MM.1S (cell line): ENCODE measurements around the gene SLC11A1.

Experiments used
- DNase-seq: peaks from one replicate; pipeline ENCODE4 v3.0.0-alpha.2; 2015
- H2AFZ ChIP-seq: fragments of 300-600 bp; sonication (generic); 2 replicates; pipeline ENCODE4 v1.6.0; 2016; ENCODE audit warnings: antibody characterized with exemption, low read length
- H3F3A ChIP-seq: fragments of 300-600 bp; sonication (generic); 2 replicates; pipeline ENCODE4 v1.6.1; 2016; ENCODE audit warnings: mild to moderate bottlenecking, antibody characterized with exemption, low read length, moderate library complexity, mixed read lengths; ENCODE audit not compliant: insufficient read depth
- H3K27ac ChIP-seq: fragments of 300-600 bp; sonication (generic); 2 replicates; pipeline ENCODE4 v1.5.1; 2016; ENCODE audit warnings: mild to moderate bottlenecking, low read length
- H3K27me3 ChIP-seq: fragments of 300-600 bp; sonication (generic); replicated peaks from 2 replicates; pipeline ENCODE4 v1.6.0; 2016; ENCODE audit warnings: low read length; ENCODE audit not compliant: insufficient read depth
- H3K36me3 ChIP-seq: fragments of 300-600 bp; sonication (generic); replicated peaks from 2 replicates; pipeline ENCODE4 v1.6.1; 2016; ENCODE audit warnings: mild to moderate bottlenecking, low read length, mixed read lengths; ENCODE audit not compliant: insufficient read depth
- H3K4me1 ChIP-seq: fragments of 300-600 bp; sonication (generic); 2 replicates; pipeline ENCODE4 v1.6.1; 2016; ENCODE audit warnings: low read length, mixed read lengths
- H3K4me2 ChIP-seq: fragments of 300-600 bp; sonication (generic); 2 replicates; pipeline ENCODE4 v1.6.0; 2016; ENCODE audit warnings: low read depth, low read length
- H3K4me3 ChIP-seq: fragments of 300-600 bp; sonication (generic); 2 replicates; pipeline ENCODE4 v1.5.1; 2016; ENCODE audit warnings: low read length, mixed read lengths
- H3K79me2 ChIP-seq: fragments of 300-600 bp; sonication (generic); 2 replicates; pipeline ENCODE4 v1.6.1; 2016; ENCODE audit warnings: mixed run types, low read length, mixed read lengths
- H3K9ac ChIP-seq: fragments of 300-600 bp; sonication (generic); 2 replicates; pipeline ENCODE4 v1.6.1; 2016; ENCODE audit warnings: low read length, mixed read lengths
- H3K9me2 ChIP-seq: fragments of 300-600 bp; sonication (generic); replicated peaks from 2 replicates; pipeline ENCODE4 v1.6.1; 2016; ENCODE audit warnings: mild to moderate bottlenecking, low read length, mixed read lengths; ENCODE audit not compliant: insufficient read depth
- H3K9me3 ChIP-seq: fragments of 300-600 bp; sonication (generic); replicated peaks from 2 replicates; pipeline ENCODE4 v1.6.1; 2016; ENCODE audit warnings: mild to moderate bottlenecking, low read length, mixed read lengths; ENCODE audit not compliant: insufficient read depth
- H4K20me1 ChIP-seq: fragments of 300-600 bp; sonication (generic); 2 replicates; pipeline ENCODE4 v1.6.1; 2016; ENCODE audit warnings: mild to moderate bottlenecking, low read length, moderate library complexity, mixed read lengths; ENCODE audit not compliant: insufficient read depth
- EZH2 ChIP-seq: fragments of 300-600 bp; sonication (generic); optimal IDR thresholded peaks from 2 replicates; pipeline ENCODE3; 2017; ENCODE audit warnings: low read depth, mild to moderate bottlenecking, antibody characterized with exemption, low read length, mixed read lengths
- EZH2phosphoT487 ChIP-seq: fragments of 300-600 bp; sonication (generic); IDR thresholded peaks from 2 replicates; pipeline ENCODE4 v1.6.1; 2018; ENCODE audit warnings: antibody characterized with exemption, low read length
- TF ChIP-seq, protein P1 (sequence below): fragments of 300-600 bp; sonication (generic); IDR thresholded peaks from 2 replicates; pipeline ENCODE4 v1.5.1; 2016; ENCODE audit warnings: antibody characterized with exemption, low read length, mixed read lengths

SLC11A1 gene

DNA sequence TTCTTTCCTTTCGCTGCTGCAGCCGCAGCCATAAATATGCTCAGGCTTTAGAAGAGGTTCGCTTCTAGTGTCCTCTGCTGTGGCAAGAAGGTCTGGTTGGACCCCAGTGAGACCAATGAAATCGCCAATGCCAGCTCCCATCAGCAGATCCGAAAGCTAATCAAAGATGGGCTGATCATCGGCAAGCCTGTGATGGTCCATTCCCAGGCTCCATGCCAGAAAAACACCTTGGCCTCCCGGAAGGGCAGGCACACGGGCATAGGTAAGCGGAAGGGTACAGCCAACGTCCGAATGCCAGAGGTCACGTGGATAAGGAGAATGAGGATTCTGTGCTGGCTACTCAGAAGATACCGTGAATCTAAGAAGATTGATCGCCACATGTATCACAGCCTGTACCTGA is 28.0 kb upstream of the SLC11A1 start:
- H3K36me3 ChIP-seq = no peaks in the 10 kb centered on the region
- H3K27ac ChIP-seq = no peak overlapping the region
- H3K4me2 ChIP-seq = no peak overlapping the region

DNA sequence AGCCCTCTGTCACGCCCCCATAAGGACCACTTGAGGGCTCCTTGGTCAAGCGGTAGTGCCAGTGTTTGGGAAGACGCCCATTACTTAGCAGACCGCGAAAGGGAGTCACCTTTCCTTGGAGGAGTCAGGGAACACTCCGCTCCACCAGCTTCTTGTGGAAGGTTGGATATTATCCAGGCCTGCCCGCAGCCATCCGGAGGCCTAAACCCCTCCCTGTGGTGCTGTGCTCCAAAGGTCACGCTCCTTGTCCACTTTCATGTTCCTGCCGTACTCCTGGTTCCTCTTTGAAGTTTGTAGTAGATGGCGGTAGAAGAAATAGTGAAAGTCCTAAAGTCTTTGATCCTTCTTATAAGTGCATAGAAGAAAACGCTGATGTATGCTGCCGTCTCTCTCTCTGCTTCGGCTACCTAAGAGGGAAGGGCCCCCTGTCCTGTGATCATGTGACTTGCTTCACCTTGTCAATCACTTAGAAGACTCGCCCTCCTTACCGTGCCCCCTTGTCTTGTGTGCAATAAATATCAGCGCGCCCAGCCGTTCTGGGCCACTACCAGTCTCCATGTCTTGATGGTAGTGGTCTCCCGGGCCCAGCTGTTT is 27.1 kb upstream of the SLC11A1 start:
- no peak overlapping the region for H3K27ac ChIP-seq
- H3K79me2 ChIP-seq = no peaks in the 10 kb centered on the region
- H3K9me3 ChIP-seq = no peaks in the 10 kb centered on the region
- H3F3A ChIP-seq = no peaks in the 10 kb centered on the region
- no peaks in the 10 kb centered on the region for H3K27me3 ChIP-seq
- H3K4me3 ChIP-seq = no peak overlapping the region
- no peak for DNase-seq
- no peak overlapping the region for H2AFZ ChIP-seq
- no peaks in the 10 kb centered on the region for H3K4me1 ChIP-seq
- no peaks in the 10 kb centered on the region for H3K36me3 ChIP-seq
- TF ChIP-seq EZH2phosphoT487 = no peak
- H4K20me1 ChIP-seq = no peaks in the 10 kb centered on the region
- no peak overlapping the region for H3K4me2 ChIP-seq
- no peaks in the 10 kb centered on the region for H3K9me2 ChIP-seq
- H3K9ac ChIP-seq = no peak overlapping the region

More for the DNA sequence above, 28.0 kb upstream of the SLC11A1 start:
- H4K20me1 ChIP-seq = no peaks in the 10 kb centered on the region
- H2AFZ ChIP-seq = no peak overlapping the region
- no peaks in the 10 kb centered on the region for H3K9me3 ChIP-seq
- TF ChIP-seq, protein P1, sequence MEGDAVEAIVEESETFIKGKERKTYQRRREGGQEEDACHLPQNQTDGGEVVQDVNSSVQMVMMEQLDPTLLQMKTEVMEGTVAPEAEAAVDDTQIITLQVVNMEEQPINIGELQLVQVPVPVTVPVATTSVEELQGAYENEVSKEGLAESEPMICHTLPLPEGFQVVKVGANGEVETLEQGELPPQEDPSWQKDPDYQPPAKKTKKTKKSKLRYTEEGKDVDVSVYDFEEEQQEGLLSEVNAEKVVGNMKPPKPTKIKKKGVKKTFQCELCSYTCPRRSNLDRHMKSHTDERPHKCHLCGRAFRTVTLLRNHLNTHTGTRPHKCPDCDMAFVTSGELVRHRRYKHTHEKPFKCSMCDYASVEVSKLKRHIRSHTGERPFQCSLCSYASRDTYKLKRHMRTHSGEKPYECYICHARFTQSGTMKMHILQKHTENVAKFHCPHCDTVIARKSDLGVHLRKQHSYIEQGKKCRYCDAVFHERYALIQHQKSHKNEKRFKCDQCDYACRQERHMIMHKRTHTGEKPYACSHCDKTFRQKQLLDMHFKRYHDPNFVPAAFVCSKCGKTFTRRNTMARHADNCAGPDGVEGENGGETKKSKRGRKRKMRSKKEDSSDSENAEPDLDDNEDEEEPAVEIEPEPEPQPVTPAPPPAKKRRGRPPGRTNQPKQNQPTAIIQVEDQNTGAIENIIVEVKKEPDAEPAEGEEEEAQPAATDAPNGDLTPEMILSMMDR = no peak
- TF ChIP-seq EZH2 = no peak
- no peak for TF ChIP-seq EZH2phosphoT487
- DNase-seq = no peak
- no peaks in the 10 kb centered on the region for H3K9me2 ChIP-seq
- no peaks in the 10 kb centered on the region for H3K27me3 ChIP-seq
- no peaks in the 10 kb centered on the region for H3F3A ChIP-seq
- no peak overlapping the region for H3K9ac ChIP-seq
- no peaks in the 10 kb centered on the region for H3K79me2 ChIP-seq
- no peaks in the 10 kb centered on the region for H3K4me1 ChIP-seq
- no peak overlapping the region for H3K4me3 ChIP-seq

DNA sequence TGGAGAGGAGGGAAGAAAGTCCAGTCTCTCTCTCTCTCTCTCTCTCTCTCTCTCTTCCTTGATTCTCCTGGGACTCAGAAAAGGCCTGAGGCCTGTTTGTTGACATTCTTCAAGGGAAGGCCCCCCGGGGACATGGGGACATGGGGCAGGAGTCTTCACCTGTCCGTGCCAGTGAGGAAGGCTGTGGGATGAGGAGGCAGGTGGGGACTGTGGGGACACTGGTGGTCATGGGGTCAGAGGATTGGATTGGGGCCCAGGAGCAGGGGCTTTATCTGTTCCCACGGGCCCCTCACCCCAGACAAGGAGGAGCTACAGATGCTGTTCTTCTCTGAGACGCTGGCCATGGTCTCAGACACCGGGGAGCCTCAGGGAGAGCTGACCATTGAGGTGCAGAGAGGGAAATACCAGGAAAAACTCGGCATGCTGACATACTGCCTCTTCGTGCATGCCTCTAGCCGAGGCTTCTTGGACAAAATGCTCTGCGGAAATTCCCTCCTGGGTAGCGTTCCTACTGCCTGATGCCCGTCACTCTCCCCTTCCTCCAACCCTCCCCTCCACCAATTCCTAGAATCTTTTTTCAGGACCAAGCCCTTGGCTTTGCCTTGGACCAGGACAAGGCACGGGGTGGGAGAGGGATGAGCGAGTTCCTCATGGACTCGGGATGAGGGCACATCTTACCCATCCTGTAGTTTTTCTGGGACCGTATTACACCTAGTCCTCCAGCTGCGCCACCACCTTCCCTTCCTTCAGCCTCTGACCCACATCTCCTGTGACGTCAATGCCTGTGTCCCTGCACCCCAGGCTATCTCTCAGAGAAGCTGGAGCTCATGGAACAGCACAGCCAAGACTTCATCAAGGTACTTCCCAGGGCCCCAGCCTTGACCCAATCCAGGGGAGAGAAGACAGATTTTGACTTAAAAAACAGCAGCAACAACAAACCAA is 24.6 kb upstream of the SLC11A1 start:
- Histone ChIP-seq H3K4me3 (no peak overlapping the region), H3K4me2 (no peak overlapping the region), H3K79me2 (no peaks in the 10 kb centered on the region), H3K9me2 (no peaks in the 10 kb centered on the region), H3K27ac (no peak overlapping the region), H3K36me3 (no peaks in the 10 kb centered on the region), H3K4me1 (no peaks in the 10 kb centered on the region), H4K20me1 (no peaks in the 10 kb centered on the region), H3K27me3 (no peaks in the 10 kb centered on the region), H3K9ac (no peak overlapping the region), H2AFZ (no peak overlapping the region; the same call in 1 of the 2 replicates), H3F3A (no peaks in the 10 kb centered on the region), H3K9me3 (no peaks in the 10 kb centered on the region)
- TF ChIP-seq EZH2phosphoT487 (no peak), EZH2 (no peak)
- TF ChIP-seq, protein P1 = no peak
- DNase-seq = no peak

DNA sequence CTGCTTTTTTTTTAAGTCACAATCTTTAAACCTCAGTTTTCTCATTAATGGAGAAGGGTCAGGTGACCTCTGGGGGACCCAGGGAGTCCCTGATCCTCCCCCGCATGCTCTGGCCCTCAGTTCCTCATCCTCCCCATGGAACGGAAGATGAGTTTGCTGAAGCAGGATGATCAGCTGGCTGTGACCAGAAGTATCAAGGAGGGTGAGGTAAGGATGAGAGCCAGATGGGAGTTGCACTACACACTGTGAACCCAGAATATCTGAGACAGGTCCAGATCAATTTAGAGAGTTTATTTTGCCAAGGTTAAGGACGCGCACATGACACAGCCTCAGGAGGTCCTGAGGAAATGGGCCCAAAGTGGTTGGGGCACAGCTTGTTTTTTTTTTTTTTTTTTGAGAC is 21.6 kb upstream of the SLC11A1 start:
- Histone ChIP-seq H3K9me2 (no peaks in the 10 kb centered on the region), H3F3A (no peaks in the 10 kb centered on the region), H3K4me2 (no peak overlapping the region), H3K79me2 (no peaks in the 10 kb centered on the region), H3K36me3 (no peaks in the 10 kb centered on the region), H3K9me3 (no peaks in the 10 kb centered on the region), H2AFZ (no peak overlapping the region), H3K27me3 (no peaks in the 10 kb centered on the region), H4K20me1 (no peaks in the 10 kb centered on the region), H3K4me1 (no peaks in the 10 kb centered on the region), H3K4me3 (no peak overlapping the region), H3K27ac (no peak overlapping the region), H3K9ac (no peak overlapping the region)
- no peak for DNase-seq
- TF ChIP-seq, protein P1 = no peak
- TF ChIP-seq EZH2 = no peak
- TF ChIP-seq EZH2phosphoT487 = no peak
